ENCODE measurements around the gene KRT83.
"Not testable (repeated sequence)": the region's sequence is repeated elsewhere in the genome, so short reads cannot be mapped to it uniquely, and the experiment has no call there.

Gene KRT83

GRCh38 chr12:52316290-52316689 lies 4.9 kb downstream of the KRT83 start:
- TF ChIP-seq CTCF (IDR thresholded peaks at IDR 0.05; ENCODE audit: insufficient read depth, low read length, poor library complexity, severe bottlenecking) = no peak
- no peak for TF ChIP-seq EZH2phosphoT487 (conservative IDR thresholded peaks at IDR 0.05; ENCODE audit: low read length)
- no peak overlapping the region for H3K9ac ChIP-seq (ENCODE audit: low read length)
- H3K27me3 ChIP-seq (ENCODE audit: low read length) = no peaks in the 10 kb centered on the region
- H2AFZ ChIP-seq (ENCODE audit: low read depth, low read length, severe bottlenecking) = no peak overlapping the region
- no peaks in the 10 kb centered on the region for H3K36me3 ChIP-seq (ENCODE audit: low read length)
- no peaks in the 10 kb centered on the region for H3K79me2 ChIP-seq (ENCODE audit: insufficient read depth, low read length)
- no peaks in the 10 kb centered on the region for H3K9me2 ChIP-seq (replicated peaks; ENCODE audit: insufficient read depth, low read length)
- H3K4me2 ChIP-seq (ENCODE audit: low read depth, low read length, poor library complexity, severe bottlenecking) = no peak overlapping the region
- no peaks in the 10 kb centered on the region for H3K9me3 ChIP-seq (ENCODE audit: insufficient read depth, low read length)
- no peaks in the 10 kb centered on the region for H4K20me1 ChIP-seq (ENCODE audit: low read depth, low read length)
- no peak overlapping the region for H3K27ac ChIP-seq (ENCODE audit: low read depth, low read length)
- H3K4me3 ChIP-seq (ENCODE audit: insufficient read depth, low read length, poor library complexity, severe bottlenecking) = no peak overlapping the region
- no peaks in the 10 kb centered on the region for H3F3A ChIP-seq (ENCODE audit: insufficient read depth)

GRCh38 chr12:52315721-52316120 lies 5.5 kb downstream of the KRT83 start:
- not testable (repeated sequence) for H3K27me3 ChIP-seq (ENCODE audit: low read length); H3K9me2 ChIP-seq (replicated peaks; ENCODE audit: insufficient read depth, low read length)

GRCh38 chr12:52314511-52314910 lies 6.7 kb downstream of the KRT83 start:
- H3K4me2 ChIP-seq (ENCODE audit: low read depth, low read length, poor library complexity, severe bottlenecking) = no peak overlapping the region
- no peak overlapping the region for H3K9ac ChIP-seq (ENCODE audit: low read length)
- no peaks in the 10 kb centered on the region for H4K20me1 ChIP-seq (ENCODE audit: low read depth, low read length)
- TF ChIP-seq EZH2phosphoT487 (conservative IDR thresholded peaks at IDR 0.05; ENCODE audit: low read length) = no peak
- no peak for TF ChIP-seq CTCF (IDR thresholded peaks at IDR 0.05; ENCODE audit: insufficient read depth, low read length, poor library complexity, severe bottlenecking)
- H2AFZ ChIP-seq (ENCODE audit: low read depth, low read length, severe bottlenecking) = no peak overlapping the region
- no peaks in the 10 kb centered on the region; the same call in 1 of the 2 replicates for H3K27me3 ChIP-seq (ENCODE audit: low read length)
- H3K9me3 ChIP-seq (ENCODE audit: insufficient read depth, low read length) = no peaks in the 10 kb centered on the region
- no peak overlapping the region for H3K27ac ChIP-seq (ENCODE audit: low read depth, low read length)
- H3K79me2 ChIP-seq (ENCODE audit: insufficient read depth, low read length) = no peaks in the 10 kb centered on the region
- no peak overlapping the region for H3K4me3 ChIP-seq (ENCODE audit: insufficient read depth, low read length, poor library complexity, severe bottlenecking)
- no peaks in the 10 kb centered on the region for H3K36me3 ChIP-seq (ENCODE audit: low read length)
- H3F3A ChIP-seq (ENCODE audit: insufficient read depth) = no peaks in the 10 kb centered on the region
- H3K9me2 ChIP-seq (replicated peaks; ENCODE audit: insufficient read depth, low read length) = no peaks in the 10 kb centered on the region

More at GRCh38 chr12:52315721-52316120, 5.5 kb downstream of the KRT83 start:
- H3K4me3 ChIP-seq (ENCODE audit: insufficient read depth, low read length, poor library complexity, severe bottlenecking); H3K9me3 ChIP-seq (ENCODE audit: insufficient read depth, low read length); H2AFZ ChIP-seq (ENCODE audit: low read depth, low read length, severe bottlenecking); H3K79me2 ChIP-seq (ENCODE audit: insufficient read depth, low read length); H3K27ac ChIP-seq (ENCODE audit: low read depth, low read length); H4K20me1 ChIP-seq (ENCODE audit: low read depth, low read length); H3K36me3 ChIP-seq (ENCODE audit: low read length); H3K9ac ChIP-seq (ENCODE audit: low read length); H3K4me2 ChIP-seq (ENCODE audit: low read depth, low read length, poor library complexity, severe bottlenecking); H3F3A ChIP-seq (ENCODE audit: insufficient read depth): not testable (repeated sequence)

GRCh38 chr12:52313926-52314325 lies 7.3 kb downstream of the KRT83 start:
- H4K20me1 ChIP-seq (ENCODE audit: low read depth, low read length) = no peaks in the 10 kb centered on the region
- no peaks in the 10 kb centered on the region; the same call in 1 of the 2 replicates for H3K27me3 ChIP-seq (ENCODE audit: low read length)

More at GRCh38 chr12:52313926-52314325, 7.3 kb downstream of the KRT83 start:
- TF ChIP-seq EZH2phosphoT487 (conservative IDR thresholded peaks at IDR 0.05; ENCODE audit: low read length) (no peak), CTCF (IDR thresholded peaks at IDR 0.05; ENCODE audit: insufficient read depth, low read length, poor library complexity, severe bottlenecking) (no peak)
- Histone ChIP-seq H3F3A (ENCODE audit: insufficient read depth) (no peaks in the 10 kb centered on the region), H3K36me3 (ENCODE audit: low read length) (no peaks in the 10 kb centered on the region), H3K27ac (ENCODE audit: low read depth, low read length) (no peak overlapping the region), H3K9me3 (ENCODE audit: insufficient read depth, low read length) (no peaks in the 10 kb centered on the region), H3K9me2 (replicated peaks; ENCODE audit: insufficient read depth, low read length) (no peaks in the 10 kb centered on the region), H2AFZ (ENCODE audit: low read depth, low read length, severe bottlenecking) (no peak overlapping the region), H3K4me3 (ENCODE audit: insufficient read depth, low read length, poor library complexity, severe bottlenecking) (no peak overlapping the region), H3K79me2 (ENCODE audit: insufficient read depth, low read length) (no peaks in the 10 kb centered on the region), H3K4me2 (ENCODE audit: low read depth, low read length, poor library complexity, severe bottlenecking) (no peak overlapping the region), H3K9ac (ENCODE audit: low read length) (no peak overlapping the region)
